GM10847 (cell line): ENCODE data around the gene MTX1.

Source experiments
- POLR2A ChIP-seq: IDR thresholded peaks from 2 replicates; pipeline ENCODE4 v1.6.1; 2011; ENCODE audit not compliant: insufficient read length; ENCODE audit errors: extremely low read depth

MTX1 gene

GRCh38 chr1:155196893-155197638 lies 11.4 kb upstream of the MTX1 start:
- TF ChIP-seq POLR2A, result no peak

GRCh38 chr1:155197901-155198546 lies 10.5 kb upstream of the MTX1 start:
- TF ChIP-seq POLR2A, result no peak

GRCh38 chr1:155198547-155198906 lies 10.0 kb upstream of the MTX1 start:
- no peak for TF ChIP-seq POLR2A

GRCh38 chr1:155199792-155200191 lies 8.7 kb upstream of the MTX1 start:
- TF ChIP-seq POLR2A, result no peak

- TF ChIP-seq POLR2A, result no peak
Observed at GRCh38 chr1:155200920-155201319, 7.6 kb upstream of the MTX1 start.

GRCh38 chr1:155202198-155202597 lies 6.3 kb upstream of the MTX1 start:
- no peak for TF ChIP-seq POLR2A

- TF ChIP-seq POLR2A, result no peak
Observed at GRCh38 chr1:155202731-155203515, 5.6 kb upstream of the MTX1 start.

GRCh38 chr1:155205035-155205434 lies 3.5 kb upstream of the MTX1 start:
- TF ChIP-seq POLR2A, result no peak

GRCh38 chr1:155205969-155206593 lies 2.4 kb upstream of the MTX1 start:
- no peak for TF ChIP-seq POLR2A

GRCh38 chr1:155206891-155207805 lies 1.3 kb upstream of the MTX1 start:
- TF ChIP-seq POLR2A, result no peak

GRCh38 chr1:155207806-155208540 lies 522 bp upstream of the MTX1 start, which contains the start of gene THBS3:
THBS3 (minus strand) TSS chr1:155207897; CDS start chr1:155207876, 21 bp downstream.
- TF ChIP-seq POLR2A, result no peak

- TF ChIP-seq POLR2A, result no peak
Observed at GRCh38 chr1:155209312-155209721, 822 bp downstream of the MTX1 start.

- TF ChIP-seq POLR2A, result no peak
Observed at GRCh38 chr1:155210314-155211104, 2.0 kb downstream of the MTX1 start.
